ENCODE data around the gene JARID2.

JARID2 gene

DNA sequence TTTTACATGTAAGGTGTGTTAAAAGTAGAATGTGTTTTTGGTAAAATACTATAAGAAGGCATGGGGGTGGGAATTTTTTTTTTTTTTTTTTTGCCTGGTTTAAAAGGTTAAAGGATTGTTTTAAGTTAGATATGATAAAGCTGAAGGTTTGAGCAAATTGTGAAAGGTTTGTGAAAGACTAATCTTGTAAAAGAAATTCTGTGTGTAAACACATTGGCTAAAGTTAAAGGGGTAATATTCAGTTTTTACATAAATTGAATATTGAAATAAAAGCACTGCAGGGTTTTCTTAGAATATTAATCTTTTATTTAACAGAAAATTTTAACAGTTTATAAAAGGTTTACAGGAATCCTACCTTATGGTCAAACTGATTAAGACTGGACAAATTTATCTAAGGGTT lies 311.3 kb downstream of the JARID2 start:
- DNase-seq: no peak

DNA sequence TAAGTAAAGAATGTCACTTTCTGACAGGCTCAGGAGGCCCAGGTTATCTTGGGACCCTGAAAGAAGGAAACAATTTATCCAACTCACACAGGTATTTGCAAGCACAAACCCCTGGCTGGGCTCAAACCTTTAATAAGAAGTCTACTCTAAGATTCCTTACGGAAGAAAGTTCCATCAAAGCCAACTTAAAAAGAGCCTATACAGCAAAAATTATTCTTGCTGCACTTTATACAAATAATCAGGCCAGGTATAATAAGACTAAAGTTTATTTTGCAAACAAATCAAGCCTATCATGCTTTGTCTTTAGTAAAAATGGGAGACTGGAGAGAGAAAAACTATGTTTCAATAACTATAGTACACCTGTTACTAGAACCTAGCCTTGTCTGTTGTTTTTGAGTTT lies 314.8 kb downstream of the JARID2 start:
- DNase-seq: no peak

GRCh38 chr6:15561447-15562199 lies 315.8 kb downstream of the JARID2 start:
- no peak for DNase-seq

DNA sequence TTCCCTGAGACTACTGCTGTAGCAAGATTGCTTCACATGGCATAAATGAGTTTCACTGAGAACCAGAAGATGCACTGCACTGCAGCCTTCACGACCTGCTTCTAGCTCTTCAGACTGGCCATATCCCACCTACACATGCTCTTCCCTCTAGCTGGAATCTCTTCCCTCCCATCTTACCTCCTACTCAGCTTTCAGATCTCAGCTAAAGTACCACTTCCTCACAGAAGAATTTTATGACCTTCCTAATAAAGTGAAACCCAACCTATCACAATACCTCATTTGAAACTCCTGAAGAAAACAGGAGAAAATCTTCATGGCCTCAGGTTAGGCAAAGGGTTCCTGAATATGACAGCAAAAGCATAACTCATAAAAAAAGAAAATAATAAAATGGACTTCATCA lies 317.1 kb downstream of the JARID2 start:
- no peak for DNase-seq

DNA sequence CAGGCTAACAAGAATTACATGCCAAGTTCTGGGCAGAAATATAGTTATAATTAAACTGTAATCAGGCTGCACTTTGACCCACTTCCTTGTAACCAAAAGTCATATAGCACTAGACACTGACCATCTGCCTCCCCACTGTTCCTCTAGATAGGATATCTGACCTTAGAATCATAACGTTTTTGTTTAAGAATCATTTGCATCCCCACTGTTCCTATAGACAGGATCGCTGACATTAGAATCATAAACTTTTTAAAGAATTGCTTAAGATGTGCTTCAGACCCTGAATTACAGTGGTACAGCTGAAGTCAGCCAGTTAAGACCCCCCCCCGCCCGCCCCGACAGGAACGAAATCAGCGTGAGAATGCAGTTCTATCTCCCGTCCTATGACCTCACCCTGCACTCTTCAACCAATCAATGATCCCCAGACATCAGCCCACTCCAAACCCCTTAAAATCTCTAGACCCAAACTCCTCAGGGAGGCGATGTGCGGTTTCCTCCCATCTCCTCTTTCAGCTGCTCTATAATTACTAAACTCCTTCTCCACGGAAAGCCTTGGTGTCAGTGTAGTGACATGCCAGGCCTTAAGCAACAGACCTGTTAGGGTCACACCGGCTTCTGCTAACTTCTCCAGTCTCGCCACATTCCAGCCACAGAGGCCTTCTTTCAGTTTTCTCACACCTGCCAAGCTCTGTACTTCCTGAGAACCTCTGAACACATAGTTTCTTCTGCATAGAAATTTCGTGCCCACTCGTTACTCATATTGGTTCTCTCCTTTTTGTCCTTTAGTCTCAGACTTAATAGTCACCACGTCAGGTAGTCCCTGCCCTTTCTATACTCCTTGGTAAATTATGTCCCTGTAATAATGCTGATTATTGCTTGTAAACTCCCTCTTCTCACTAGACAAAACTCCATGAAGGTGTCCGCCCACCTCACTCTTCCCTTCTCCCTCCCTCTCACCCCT lies 323.4 kb downstream of the JARID2 start:
- no peak for DNase-seq

DNA sequence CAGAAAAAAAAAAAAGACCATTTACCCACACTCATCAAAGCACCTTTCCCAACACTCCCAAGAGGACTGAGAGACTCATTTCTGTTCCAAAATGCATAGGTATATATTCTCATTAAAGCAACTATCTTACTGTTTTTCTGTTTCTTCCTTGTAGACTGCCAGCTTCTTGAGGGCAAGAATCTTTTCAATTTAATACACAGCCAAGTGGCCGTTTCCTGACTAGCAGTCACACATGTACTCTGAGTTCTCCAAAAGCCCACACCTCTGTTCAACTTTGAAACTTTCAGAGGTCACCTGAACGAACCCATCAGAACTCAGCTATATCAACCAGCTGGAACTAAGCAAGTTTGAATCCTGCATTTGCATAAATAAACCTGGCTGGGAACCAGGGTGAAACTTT lies 324.3 kb downstream of the JARID2 start:
- no peak for DNase-seq

All from GDM1 (cell line).